HG03095 (cell line): Measurements from ENCODE around the gene ZNF566.

ENCODE experiments used
- ATAC-seq: cut with Tn5 transposase; IDR thresholded peaks from one replicate; pipeline ENCODE4 v1.9.1; 2021; ENCODE audit warnings: moderate library complexity; ENCODE audit not compliant: unreplicated experiment

The ZNF566 gene

DNA sequence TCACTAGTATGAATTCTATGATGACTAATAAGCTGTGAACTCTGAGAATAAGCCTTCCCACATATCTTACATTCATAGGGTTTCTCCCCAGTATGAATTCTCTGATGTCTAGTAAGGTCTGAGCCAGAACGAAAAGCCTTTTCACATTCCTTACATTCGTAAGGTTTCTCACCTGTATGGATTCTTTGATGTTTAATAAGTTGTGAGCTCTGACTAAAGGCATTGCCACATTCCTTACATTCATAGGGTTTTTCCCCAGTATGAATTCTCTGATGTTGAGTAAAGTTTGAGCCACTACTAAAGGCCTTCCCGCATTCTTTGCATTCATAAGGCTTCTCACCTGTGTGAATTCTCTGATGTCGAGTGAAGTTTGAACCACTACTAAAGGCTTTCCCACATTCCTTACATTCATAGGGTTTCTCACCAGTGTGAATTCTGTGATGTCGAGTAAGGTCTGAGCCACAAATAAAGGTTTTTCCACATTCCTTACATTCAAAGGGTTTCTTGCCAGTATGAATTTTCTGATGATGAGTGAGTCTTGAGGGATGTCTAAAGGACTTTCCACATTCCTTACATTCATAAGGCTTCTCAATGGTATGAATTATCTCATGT, 40.2 kb downstream of the ZNF566 start:
- ATAC-seq, result no peak

DNA sequence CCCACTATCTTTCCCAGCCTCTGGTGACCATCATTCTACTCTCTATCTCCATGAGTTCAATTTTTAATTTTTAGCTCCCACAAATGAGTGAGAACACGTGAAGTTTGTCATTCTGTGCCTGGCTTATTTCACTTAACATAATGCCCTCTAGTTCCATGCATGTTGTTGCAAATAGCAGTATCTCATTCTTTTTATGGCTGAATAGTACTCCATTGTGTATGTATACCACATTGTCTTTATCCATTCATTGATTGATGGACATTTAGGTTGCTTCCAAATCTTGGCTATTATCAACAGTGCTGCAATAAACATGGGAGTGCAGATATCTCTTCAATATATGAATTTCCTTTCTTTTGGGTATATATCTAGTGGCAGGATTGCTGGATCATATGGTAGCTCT, 48.0 kb downstream of the ZNF566 start:
- ATAC-seq, result no peak

DNA sequence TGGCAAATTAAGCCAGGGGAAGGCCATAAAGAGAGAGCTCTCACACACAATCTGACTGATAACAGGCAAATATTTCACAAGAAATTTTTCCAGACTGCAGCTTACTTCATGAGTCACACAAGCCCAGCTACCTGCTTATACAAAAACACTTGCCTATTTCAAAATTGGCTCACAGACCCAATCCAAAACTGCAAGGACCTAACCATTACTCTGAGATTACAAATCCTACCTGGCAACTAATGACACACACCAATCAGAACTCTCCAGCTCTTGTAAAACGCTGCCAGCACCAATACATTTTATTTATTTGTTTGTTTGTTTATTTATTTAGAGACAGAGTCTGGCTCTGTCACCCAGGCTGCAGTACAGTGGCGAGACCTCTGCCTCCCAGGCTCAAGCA, 52.8 kb downstream of the ZNF566 start:
- ATAC-seq, result no peak

DNA sequence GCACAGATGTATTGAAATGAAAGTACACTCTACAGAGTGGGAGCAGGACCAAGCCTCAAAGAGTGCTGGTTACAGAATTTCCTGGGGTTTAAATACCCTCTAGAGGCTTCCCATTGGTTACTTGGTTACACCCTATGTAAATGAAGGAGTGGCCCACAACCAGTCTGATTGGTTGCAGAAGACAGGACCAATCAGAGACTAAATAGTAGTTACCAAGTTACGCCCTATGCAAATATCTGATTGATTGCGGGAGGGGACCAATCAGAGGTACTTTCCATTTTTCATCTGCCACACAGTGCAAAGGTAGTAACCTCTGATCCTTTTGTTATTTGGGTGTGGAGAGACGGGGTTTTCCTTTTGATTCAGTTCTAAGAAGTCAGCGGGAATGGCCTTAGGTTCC, 65.4 kb downstream of the ZNF566 start:
- no peak for ATAC-seq

DNA sequence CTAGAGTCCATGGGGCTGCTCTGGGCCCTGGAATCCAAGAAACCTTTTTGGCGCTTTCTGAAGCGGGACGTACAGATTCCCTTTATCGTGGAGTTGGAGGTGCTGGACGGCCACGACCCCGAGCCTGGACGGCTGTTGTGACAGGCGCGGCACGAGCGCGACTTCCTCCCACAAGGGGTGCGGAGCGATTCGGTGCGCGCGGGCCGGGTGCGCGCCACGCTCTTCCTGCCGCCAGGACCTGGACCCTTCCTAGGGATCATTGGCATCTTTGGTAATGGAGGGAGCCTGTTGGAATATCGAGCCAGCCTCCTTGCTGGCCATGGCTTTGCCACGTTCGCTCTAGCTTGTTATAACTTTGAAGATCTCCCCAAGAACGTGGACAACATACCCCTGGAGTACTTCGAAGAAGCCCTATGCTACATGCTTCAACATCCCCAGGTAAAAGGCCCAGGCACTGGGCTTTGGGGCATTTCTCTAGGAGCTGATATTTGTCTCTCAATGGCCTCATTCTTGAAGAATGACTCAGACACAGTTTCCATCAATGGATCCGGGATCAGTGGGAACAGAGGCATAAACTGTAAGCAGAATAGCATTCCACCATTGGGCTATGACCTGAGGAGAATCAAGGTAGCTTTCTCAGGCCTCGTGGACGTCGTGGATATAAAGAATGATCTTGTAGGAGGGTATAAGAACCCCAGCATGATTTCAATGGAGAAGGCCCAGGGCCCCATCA, 67.4 kb downstream of the ZNF566 start:
- ATAC-seq, result no peak

DNA sequence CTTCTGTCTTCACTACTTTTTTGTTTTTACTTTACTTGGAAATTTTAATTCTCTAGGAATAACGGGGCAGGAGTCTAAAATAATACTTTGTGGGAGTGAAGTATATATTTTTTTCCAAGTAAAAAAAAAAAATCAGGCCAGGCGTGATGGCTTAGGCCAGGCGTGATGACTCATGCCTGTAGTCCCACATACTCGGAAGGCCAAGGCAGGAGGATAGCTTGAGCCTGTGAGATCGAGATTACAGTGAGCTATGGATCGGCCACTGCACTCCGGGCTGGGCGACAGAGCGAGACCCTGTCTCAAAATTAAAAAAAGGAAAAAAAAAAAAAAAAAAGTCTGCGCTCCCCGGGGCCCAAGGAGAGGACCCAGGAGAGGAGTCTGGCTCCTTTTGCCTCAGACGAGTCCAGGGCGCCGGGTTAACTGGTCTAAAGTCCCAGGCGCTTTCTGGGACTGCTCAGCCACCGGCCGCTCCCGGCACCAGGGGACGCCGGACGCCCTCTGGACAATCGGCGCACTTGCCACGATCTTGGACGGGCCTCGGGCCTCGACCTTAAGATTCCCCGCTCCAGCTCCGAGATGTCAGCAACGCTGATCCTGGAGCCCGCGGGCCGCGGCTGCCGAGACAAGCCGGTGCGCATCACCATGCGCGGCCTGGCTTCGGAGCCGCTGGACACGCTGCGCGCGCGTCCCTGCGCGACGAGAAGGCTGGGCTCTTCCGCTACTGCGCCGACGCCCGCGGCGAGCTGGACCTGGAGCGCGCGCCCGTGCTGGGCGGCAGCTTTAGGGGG, 68.2 kb downstream of the ZNF566 start:
- no peak for ATAC-seq

DNA sequence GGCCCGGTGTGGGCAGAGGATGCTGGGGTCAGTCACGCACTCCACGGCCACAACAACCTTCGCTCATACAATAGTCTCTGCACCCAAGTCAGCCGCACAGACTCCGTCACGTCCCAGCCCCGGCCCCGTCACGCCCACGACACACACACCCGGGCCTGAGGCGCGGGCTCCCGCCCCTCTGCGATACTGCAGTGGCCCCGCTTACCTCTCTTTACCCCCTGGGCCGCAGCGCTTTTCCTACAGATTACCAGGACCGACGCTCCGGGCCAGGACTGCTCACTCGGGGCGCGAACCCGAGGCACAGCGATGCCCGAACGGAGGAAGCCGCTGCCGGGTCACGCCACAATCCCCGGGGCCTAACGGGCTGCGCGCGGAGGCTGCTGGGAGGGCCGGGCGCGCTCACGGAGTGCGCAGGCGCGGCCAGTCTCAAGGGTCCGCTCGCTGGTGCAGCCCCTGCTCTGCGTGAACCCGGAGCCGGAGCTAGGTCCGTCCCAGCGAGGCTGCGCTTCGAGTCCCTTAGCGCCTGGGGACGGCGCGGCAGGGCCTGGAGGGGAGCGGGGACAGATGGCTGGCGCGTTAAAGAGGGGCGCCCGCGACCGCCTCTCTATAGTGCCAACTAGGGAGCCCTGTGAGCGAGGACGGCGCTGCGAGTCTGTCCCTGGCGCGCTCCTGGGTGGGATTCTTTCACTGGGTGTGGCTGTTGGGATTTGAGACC, 70.9 kb downstream of the ZNF566 start, which contains the start of gene ZFP82:
Gene ZFP82, minus strand, starts transcription at position 358 of the 715 bp plus-strand sequence. CDS start 8,855 bp downstream, outside the sequence.
- ATAC-seq, result peak; percentile 91

DNA sequence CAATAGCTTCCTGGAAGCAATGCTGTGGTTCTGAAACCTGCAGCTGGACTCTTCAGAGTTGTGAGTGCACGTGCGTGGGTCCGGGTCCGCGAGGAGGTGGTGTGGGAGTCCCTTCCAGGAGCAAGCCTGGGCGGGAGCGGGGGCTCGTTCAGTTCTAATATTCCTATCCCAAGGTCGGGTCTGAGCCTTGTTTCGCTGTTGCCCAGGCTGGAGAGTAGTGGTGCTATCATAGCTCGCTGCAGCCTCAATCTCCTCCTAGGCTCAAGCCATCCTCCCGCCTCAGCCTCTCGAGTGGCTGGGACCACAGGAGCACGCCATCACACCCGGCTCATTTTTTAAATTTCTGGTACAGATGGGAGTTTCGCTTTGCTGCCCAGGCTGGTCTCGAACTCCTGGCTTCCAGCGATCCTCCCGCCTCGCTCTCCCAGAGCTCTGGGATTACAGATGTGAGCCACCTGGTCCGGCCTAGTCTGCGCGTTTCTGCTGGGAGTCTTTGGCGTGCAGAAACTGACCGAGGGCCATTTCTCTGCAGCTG, 71.5 kb downstream of the ZNF566 start:
- ATAC-seq, result no peak

DNA sequence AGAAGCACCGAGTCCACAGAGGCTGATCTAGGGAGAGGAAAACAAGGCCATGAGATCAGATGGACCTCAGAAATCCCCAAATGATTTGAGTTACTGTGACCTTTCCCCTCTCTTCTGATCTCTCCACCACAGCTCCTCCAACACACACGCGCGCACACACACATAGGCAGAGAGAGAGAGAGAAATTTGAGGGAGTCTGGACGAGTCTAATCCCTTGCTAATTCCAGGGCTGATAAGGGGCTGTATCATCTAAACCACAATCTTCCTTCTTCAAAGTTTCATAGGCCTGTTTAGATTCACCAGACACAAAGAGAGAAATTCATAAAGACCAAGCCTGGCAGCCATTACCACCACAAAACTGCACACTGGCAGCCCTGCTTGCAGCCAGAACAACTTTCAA, 79.5 kb downstream of the ZNF566 start:
- no peak for ATAC-seq

DNA sequence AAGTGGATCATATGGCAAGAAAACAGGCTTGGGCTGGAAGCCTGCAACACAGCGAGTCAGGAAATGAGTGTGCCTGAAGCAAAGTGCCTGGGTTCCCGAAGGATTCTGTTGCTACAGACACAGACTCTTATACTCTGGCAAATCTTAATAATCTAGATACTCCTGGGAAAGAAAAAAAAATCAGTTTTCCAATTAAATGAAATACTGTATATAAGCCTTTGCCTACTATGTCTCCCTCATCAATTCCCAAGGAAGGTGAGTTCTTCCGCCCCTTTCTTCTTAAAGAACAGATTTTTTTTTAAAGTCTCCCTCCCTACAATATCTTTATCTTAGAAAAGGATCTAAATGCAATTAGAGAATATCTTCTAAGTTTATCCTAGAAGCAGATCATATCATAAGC, 81.3 kb downstream of the ZNF566 start:
- no peak for ATAC-seq

DNA sequence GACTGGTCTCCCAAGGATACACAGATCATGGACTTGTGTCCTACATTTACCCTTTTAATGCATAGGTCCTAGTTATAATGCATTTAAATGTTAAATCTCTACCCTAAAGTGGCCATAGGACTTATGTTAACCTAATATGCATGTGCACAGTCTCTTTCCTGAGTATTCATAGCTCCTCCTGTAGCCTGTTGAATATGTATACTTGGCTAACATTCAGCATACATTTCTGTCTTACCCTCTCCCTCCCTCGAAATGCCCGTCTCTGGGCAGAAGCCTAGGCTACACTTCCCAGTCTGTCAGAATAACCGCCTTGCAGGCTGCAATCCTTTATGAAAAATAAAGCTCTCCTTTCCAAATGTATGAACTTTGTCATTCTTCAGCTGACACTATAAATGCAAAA, 84.9 kb downstream of the ZNF566 start:
- ATAC-seq, result no peak

DNA sequence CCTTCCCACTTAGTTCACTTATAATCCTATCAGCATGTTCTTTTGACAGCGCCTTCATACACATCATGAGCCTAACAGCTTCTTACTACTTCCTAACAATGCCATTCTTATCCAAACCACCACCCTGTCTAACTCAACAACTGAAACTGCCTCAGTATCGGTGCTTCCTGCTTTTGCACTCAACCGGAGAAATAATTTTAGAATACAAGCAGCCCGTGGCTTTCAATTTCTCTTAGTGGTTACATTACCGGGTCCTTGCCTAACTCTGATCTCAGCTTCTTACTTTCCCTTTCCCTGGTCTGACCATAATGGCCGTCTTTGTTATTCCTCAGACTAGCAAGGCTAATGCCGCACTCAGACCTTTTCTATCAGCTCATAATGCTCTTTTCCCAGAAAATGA, 87.9 kb downstream of the ZNF566 start:
- no peak for ATAC-seq

DNA sequence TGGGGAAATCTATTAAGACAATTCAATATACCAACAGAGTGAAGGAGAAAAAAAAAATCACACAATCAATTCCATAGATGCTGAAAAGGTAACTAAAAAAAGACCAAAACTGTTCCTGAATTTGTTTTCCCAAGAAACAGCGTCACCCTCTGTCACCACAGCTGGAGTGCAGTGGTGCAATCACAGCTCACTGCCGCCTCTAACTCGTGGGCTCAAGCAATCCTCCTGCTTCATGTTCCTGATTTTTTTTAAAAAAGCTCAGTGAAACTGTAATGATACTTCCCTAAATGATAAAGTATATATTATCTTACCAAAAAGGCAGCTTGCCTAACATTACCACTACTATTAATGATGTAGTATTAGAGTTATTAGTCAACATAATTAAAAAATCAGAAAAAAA, 90.8 kb downstream of the ZNF566 start:
- no peak for ATAC-seq
